Vagina (tissue), 2 donors: ENCODE results near the gene SIAE. TPM values are rescaled to one million over a fixed set of nuclear protein-coding genes. Genes with fewer than 3 reads are reported as not detected.

Experiments used
- DNase-seq, 2 donors: peaks; one replicate each; pipeline ENCODE4 v3.0.0-alpha.2; 2017; ENCODE audit errors: extremely low spot score in 2 of 2
- H3K27ac ChIP-seq: fragments of 200-600 bp; sonication (generic); one replicate; pipeline ENCODE4 v1.5.1; 2019
- H3K27me3 ChIP-seq: fragments of 200-600 bp; sonication (generic); one replicate; pipeline ENCODE4 v1.5.1; 2019
- H3K36me3 ChIP-seq, 2 donors: fragments of 200-600 bp; sonication (generic); one replicate each; pipeline ENCODE4 v1.5.1; 2017 to 2019
- H3K4me1 ChIP-seq: fragments of 200-600 bp; sonication (generic); one replicate; pipeline ENCODE4 v1.5.1; 2019
- H3K4me3 ChIP-seq, 2 donors: fragments of 200-600 bp; sonication (generic); 1 replicate in 1 of 2; 2 replicates in 1 of 2; pipeline ENCODE4 v1.5.1; 2016 to 2019
- H3K9me3 ChIP-seq: fragments of 200-600 bp; sonication (generic); one replicate; pipeline ENCODE4 v1.5.1; 2019
- POLR2A ChIP-seq, 2 donors: fragments of 450-650 bp; IDR thresholded peaks; one replicate each; pipeline ENCODE4 v1.6.1; 2017; ENCODE audit warnings: antibody characterized with exemption in 2 of 2, mild to moderate bottlenecking in 2 of 2, moderate library complexity in 2 of 2
- POLR2AphosphoS5 ChIP-seq, 2 donors: sonication (generic); formaldehyde crosslinking; IDR thresholded peaks; one replicate each; pipeline ENCODE4 v1.9.0; 2017; ENCODE audit warnings: antibody characterized with exemption in 2 of 2, mild to moderate bottlenecking in 2 of 2, low read depth in 1 of 2; ENCODE audit not compliant: insufficient read depth in 1 of 2
- intact Hi-C: fragments of 100-400 bp; cut with DNase I; formaldehyde crosslinking; loops from one replicate; pipeline ENCODE4 v1.15.1; 2023
- total RNA-seq: library from RNA; depleted of rRNA; stranded (reverse); fragments of >200 nt; gene quantifications from one replicate; pipeline ENCODE4 v1.2.3, GENCODE V29; 2016
- TF ChIP-seq, protein P1 (sequence below), 3 experiments: fragments of 450-650 bp in 2 of 3; fragments of 200-600 bp in 1 of 3; sonication (generic) in 1 of 3; IDR thresholded peaks; one replicate each; pipeline ENCODE4 v1.5.1; 2017 to 2019; ENCODE audit warnings: antibody characterized with exemption in 3 of 3, mild to moderate bottlenecking in 2 of 3, moderate library complexity in 2 of 3

The SIAE gene
- total RNA-seq, 1 donor from 2014 or later = 10.6 TPM

DNA sequence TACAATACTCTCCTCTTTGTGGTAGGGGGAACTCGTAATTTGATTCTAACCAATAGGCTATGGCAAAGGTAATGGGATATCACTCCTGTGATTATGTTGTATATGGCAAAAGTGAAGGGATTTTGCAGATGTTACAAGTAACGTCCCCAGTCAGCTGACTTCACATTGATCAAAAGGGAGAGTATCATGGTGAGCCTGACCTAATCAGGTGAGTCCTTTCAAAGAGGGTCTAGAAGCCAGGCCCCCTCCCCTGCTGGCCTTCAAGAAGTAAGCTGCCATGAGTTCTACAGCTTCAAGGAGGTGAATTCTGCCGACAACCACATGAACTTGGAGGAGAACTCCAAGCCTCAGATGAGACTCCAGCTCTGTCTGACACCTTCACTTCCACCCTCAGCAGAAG lies 30.9 kb downstream of the SIAE start:
- TF ChIP-seq POLR2AphosphoS5 (IDR thresholded peaks at IDR 0.05; ENCODE audit: insufficient read depth in 1 of 2, low read depth in 1 of 2) (no peak), POLR2A (IDR thresholded peaks at IDR 0.05) (no peak)
- TF ChIP-seq, protein P1, sequence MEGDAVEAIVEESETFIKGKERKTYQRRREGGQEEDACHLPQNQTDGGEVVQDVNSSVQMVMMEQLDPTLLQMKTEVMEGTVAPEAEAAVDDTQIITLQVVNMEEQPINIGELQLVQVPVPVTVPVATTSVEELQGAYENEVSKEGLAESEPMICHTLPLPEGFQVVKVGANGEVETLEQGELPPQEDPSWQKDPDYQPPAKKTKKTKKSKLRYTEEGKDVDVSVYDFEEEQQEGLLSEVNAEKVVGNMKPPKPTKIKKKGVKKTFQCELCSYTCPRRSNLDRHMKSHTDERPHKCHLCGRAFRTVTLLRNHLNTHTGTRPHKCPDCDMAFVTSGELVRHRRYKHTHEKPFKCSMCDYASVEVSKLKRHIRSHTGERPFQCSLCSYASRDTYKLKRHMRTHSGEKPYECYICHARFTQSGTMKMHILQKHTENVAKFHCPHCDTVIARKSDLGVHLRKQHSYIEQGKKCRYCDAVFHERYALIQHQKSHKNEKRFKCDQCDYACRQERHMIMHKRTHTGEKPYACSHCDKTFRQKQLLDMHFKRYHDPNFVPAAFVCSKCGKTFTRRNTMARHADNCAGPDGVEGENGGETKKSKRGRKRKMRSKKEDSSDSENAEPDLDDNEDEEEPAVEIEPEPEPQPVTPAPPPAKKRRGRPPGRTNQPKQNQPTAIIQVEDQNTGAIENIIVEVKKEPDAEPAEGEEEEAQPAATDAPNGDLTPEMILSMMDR (IDR thresholded peaks at IDR 0.05) = no peak
- H3K36me3 ChIP-seq = no peaks in the 10 kb centered on the region
- no peak overlapping the region for H3K4me3 ChIP-seq
- intact Hi-C loops = no loop called here
- DNase-seq = no peak
- H3K27ac ChIP-seq = no peak overlapping the region
- no peaks in the 10 kb centered on the region for H3K9me3 ChIP-seq
- no peaks in the 10 kb centered on the region for H3K27me3 ChIP-seq
- H3K4me1 ChIP-seq = no peaks in the 10 kb centered on the region

DNA sequence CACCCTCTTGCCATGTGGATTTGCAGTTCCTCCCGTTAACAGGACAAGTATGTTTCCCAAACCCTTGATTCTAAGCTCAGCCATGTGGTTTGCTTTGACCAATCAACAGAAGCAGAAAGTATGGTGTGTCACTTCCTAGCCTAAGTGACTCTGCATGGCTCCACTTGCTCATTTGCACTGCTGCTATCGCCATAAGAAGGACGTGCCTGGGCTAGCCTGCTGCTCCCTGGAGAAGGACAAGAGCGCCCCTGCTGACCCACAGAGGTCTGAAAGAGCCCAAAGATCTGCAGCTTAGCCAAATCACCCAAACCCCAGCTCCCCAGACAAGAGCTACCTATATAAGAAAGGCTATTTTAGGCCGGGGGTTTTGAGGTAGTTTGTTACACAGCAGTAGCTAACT lies 32.9 kb downstream of the SIAE start:
- H3K4me3 ChIP-seq = no peak overlapping the region
- TF ChIP-seq, protein P1 (IDR thresholded peaks at IDR 0.05) = no peak
- TF ChIP-seq POLR2AphosphoS5 (IDR thresholded peaks at IDR 0.05; ENCODE audit: insufficient read depth in 1 of 2, low read depth in 1 of 2) = no peak
- no peak for TF ChIP-seq POLR2A (IDR thresholded peaks at IDR 0.05)
- H3K36me3 ChIP-seq = no peaks in the 10 kb centered on the region
- no peak overlapping the region for H3K27ac ChIP-seq
- H3K9me3 ChIP-seq = no peaks in the 10 kb centered on the region
- intact Hi-C loops = no loop called here
- no peak for DNase-seq
- no peaks in the 10 kb centered on the region for H3K4me1 ChIP-seq
- no peaks in the 10 kb centered on the region for H3K27me3 ChIP-seq

DNA sequence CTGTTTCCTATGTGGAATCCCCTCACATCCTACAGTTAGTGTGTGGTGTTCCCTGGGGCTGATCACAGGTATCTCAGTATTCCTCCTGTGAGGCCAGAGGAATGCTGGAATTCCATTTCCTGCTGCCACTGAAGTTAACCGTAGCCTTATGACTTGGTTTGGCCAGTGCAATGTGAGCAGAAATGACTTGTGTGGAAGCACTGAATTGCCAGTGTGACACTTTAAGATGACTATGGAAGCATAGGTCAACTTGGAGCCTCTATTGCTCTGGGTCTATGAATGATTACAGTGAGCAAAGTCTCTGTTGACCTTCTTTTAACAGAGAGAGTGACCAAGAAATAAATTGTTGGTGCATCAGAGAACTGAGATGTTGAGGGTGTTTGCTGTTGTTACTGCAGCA lies 34.4 kb downstream of the SIAE start:
- intact Hi-C loops = no loop called here
- Histone ChIP-seq H3K9me3 (no peaks in the 10 kb centered on the region), H3K4me3 (no peak overlapping the region), H3K4me1 (no peaks in the 10 kb centered on the region), H3K27me3 (no peaks in the 10 kb centered on the region), H3K27ac (no peak overlapping the region), H3K36me3 (no peaks in the 10 kb centered on the region)
- no peak for DNase-seq
- TF ChIP-seq, protein P1 (IDR thresholded peaks at IDR 0.05) = no peak
- TF ChIP-seq POLR2AphosphoS5 (IDR thresholded peaks at IDR 0.05; ENCODE audit: insufficient read depth in 1 of 2, low read depth in 1 of 2) = no peak
- TF ChIP-seq POLR2A (IDR thresholded peaks at IDR 0.05) = no peak

DNA sequence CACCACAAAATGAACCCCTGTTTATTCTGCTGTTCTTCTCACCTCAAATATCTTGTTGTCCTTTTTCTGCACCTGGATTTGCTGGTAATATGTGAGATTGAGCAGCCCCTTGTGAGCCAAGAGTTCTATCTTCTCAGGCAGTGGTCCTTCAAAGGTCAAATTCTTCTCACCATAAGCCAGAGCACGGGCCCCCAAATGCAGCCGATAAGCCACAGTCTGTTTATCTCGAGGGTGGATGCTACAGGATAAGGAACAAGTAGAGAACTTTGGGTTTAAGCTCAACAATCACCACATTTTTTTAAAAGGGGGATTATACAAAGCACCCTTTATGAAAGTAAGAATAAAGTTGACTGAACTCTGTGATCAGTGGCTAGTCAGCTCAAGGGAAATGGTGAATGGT lies 35.0 kb downstream of the SIAE start:
- TF ChIP-seq POLR2AphosphoS5 (IDR thresholded peaks at IDR 0.05; ENCODE audit: insufficient read depth in 1 of 2, low read depth in 1 of 2) = no peak
- no peak for TF ChIP-seq POLR2A (IDR thresholded peaks at IDR 0.05)
- TF ChIP-seq, protein P1 (IDR thresholded peaks at IDR 0.05) = no peak
- H3K27me3 ChIP-seq = no peaks in the 10 kb centered on the region
- H3K4me3 ChIP-seq = no peak overlapping the region
- no peak overlapping the region for H3K27ac ChIP-seq
- H3K36me3 ChIP-seq = peaks cover 0 to 7% of the 10 kb centered on the region in 2 donors
- no peak for DNase-seq
- no peaks in the 10 kb centered on the region for H3K4me1 ChIP-seq
- no peaks in the 10 kb centered on the region for H3K9me3 ChIP-seq
- intact Hi-C loops = no loop called here

DNA sequence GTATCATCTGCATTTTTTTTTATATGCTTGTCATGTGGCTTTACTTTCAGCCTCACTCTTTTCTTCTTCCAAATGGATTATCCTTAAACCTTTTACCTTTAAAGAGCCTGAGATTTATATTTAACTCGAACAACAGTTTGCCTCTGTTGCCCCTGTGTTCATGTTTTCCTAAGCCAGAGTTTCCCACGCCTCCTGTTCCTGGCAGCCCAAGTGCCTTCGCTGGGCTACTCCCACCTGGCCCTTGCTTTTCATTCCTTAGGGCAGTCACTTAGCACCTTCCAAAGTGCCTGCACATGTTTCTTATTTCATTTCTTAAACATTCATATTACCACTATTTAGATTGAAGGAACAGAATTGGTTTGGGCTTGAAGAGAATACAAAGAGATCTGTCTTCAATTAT lies 37.6 kb downstream of the SIAE start:
- H3K4me1 ChIP-seq = no peaks in the 10 kb centered on the region
- no peak for DNase-seq
- peaks cover 3 to 31% of the 10 kb centered on the region in 2 donors for H3K36me3 ChIP-seq
- no peak overlapping the region for H3K4me3 ChIP-seq
- intact Hi-C loops = no loop called here
- no peaks in the 10 kb centered on the region for H3K27me3 ChIP-seq
- TF ChIP-seq, protein P1 (IDR thresholded peaks at IDR 0.05) = no peak
- TF ChIP-seq POLR2A (IDR thresholded peaks at IDR 0.05) = no peak
- no peak for TF ChIP-seq POLR2AphosphoS5 (IDR thresholded peaks at IDR 0.05; ENCODE audit: insufficient read depth in 1 of 2, low read depth in 1 of 2)
- H3K27ac ChIP-seq = no peak overlapping the region
- no peaks in the 10 kb centered on the region for H3K9me3 ChIP-seq
